Neural progenitor cell (in vitro differentiated cells): ENCODE data around the gene PNMA6A. TPM values are rescaled to one million over a fixed set of nuclear protein-coding genes. Genes with fewer than 3 reads are reported as not detected.
"Not testable (repeated sequence)": the region's sequence is repeated elsewhere in the genome, so short reads cannot be mapped to it uniquely, and the experiment has no call there.

Experiments
- DNase-seq: peaks from one replicate; pipeline ENCODE4 v3.0.0-alpha.2; 2016; ENCODE audit warnings: low spot score
- H2AFZ ChIP-seq: fragments of 200-600 bp; sonication (generic); replicated peaks from 2 replicates; pipeline ENCODE4 v1.6.1; 2016; ENCODE audit warnings: antibody characterized with exemption
- H3F3A ChIP-seq: fragments of 200-600 bp; sonication (generic); 2 replicates; pipeline ENCODE4 v1.6.1; 2016; ENCODE audit warnings: antibody characterized with exemption, low read depth
- H3K27ac ChIP-seq: fragments of 200-600 bp; sonication (generic); 2 replicates; pipeline ENCODE4 v1.5.1; 2016; ENCODE audit warnings: mild to moderate bottlenecking
- H3K27me3 ChIP-seq: fragments of 200-600 bp; sonication (generic); 2 replicates; pipeline ENCODE4 v1.6.1; 2016; ENCODE audit warnings: mild to moderate bottlenecking, moderate library complexity
- H3K36me3 ChIP-seq: fragments of 200-600 bp; sonication (generic); 2 replicates; pipeline ENCODE4 v1.5.1; 2016
- H3K4me1 ChIP-seq: fragments of 200-600 bp; sonication (generic); 2 replicates; pipeline ENCODE4 v1.6.1; 2016; ENCODE audit warnings: mixed run types
- H3K4me2 ChIP-seq: fragments of 200-600 bp; sonication (generic); 2 replicates; pipeline ENCODE4 v1.6.1; 2016
- H3K4me3 ChIP-seq: fragments of 200-600 bp; sonication (generic); 2 replicates; pipeline ENCODE4 v1.5.1; 2016
- H3K79me2 ChIP-seq: fragments of 200-600 bp; sonication (generic); 2 replicates; pipeline ENCODE4 v1.6.1; 2016; ENCODE audit warnings: low read depth
- H3K9ac ChIP-seq: fragments of 200-600 bp; sonication (generic); 2 replicates; pipeline ENCODE4 v1.6.1; 2016
- H3K9me3 ChIP-seq: fragments of 200-600 bp; sonication (generic); 2 replicates; pipeline ENCODE4 v1.5.1; 2016; ENCODE audit warnings: low read depth
- H4K20me1 ChIP-seq: fragments of 200-600 bp; sonication (generic); 2 replicates; pipeline ENCODE4 v1.6.1; 2016; ENCODE audit warnings: low read depth
- H3K27ac Mint-ChIP-seq: 3 replicates; pipeline ENCODE4 v1.8.0; 2021; ENCODE audit warnings: mixed read lengths
- H3K27me3 Mint-ChIP-seq: 2 replicates; pipeline ENCODE4 v1.8.0; 2022; ENCODE audit warnings: low read depth, mild to moderate bottlenecking, inconsistent platforms, moderate library complexity, mixed read lengths; ENCODE audit not compliant: insufficient read depth
- H3K36me3 Mint-ChIP-seq: 3 replicates; pipeline ENCODE4 v1.8.0; 2021; ENCODE audit warnings: mixed read lengths
- H3K4me1 Mint-ChIP-seq: 3 replicates; pipeline ENCODE4 v1.8.0; 2021; ENCODE audit warnings: mixed read lengths
- H3K4me3 Mint-ChIP-seq: 3 replicates; pipeline ENCODE4 v1.8.0; 2021; ENCODE audit warnings: mild to moderate bottlenecking, moderate library complexity, mixed read lengths
- H3K9me3 Mint-ChIP-seq: 3 replicates; pipeline ENCODE4 v1.8.0; 2020; ENCODE audit warnings: mixed read lengths
- EZH2 ChIP-seq: fragments of 200-600 bp; sonication (generic); IDR thresholded peaks from 2 replicates; pipeline ENCODE4 v1.6.1; 2017; ENCODE audit warnings: antibody characterized with exemption, mild to moderate bottlenecking, moderate library complexity
- total RNA-seq: library from RNA; depleted of rRNA; stranded (reverse); fragments of >200 nt; gene quantifications from 2 replicates; pipeline ENCODE4 v1.2.3, GENCODE V29; 2015; ENCODE audit warnings: low replicate concordance

The PNMA6A gene
- total RNA-seq, 1 donor from 2014 or later, result 0.64 TPM

DNA sequence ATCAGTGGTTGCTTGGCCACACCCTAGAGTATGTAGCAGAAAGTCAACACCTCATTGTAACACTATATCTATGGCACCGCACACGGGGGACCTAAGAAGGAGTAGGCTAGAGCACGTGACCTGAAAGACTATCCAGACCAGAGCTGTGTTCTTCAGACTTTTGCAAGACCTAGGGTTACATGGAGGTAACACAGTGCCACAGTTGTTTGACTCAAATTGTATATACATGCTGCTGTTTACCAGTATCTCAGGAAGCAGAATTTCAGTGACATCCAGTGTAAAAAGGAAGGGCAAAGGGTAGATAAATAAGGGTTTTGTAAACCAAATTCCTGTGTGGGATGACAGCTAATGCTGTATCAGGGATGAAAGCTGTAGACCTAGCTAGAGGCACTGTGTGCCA, 30.2 kb downstream of the PNMA6A start:
- no peaks in the 10 kb centered on the region for H3K9me3 ChIP-seq
- H3K27ac ChIP-seq, result no peak overlapping the region

DNA sequence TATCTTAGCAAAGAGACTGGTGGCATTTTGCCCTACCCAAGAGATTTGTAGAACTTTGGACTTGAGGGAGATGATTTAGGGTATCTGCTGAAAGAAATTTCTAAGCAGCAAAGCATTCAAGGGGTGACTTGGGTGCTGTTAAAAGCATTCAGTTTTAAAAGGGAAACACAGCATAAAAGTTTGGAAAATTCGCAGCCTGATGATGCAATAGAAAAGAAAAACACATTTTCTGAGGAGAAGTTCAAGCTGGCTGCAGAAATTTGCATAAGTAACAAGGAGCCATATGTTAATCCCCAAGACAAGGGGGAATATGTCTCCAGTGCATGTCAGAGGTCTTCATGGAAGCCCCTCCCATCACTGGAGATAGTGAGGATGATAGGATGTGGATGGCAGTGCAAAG, 32.7 kb downstream of the PNMA6A start:
- not testable (repeated sequence) for H3K27ac ChIP-seq, H3K4me2 ChIP-seq, H3K4me1 Mint-ChIP-seq, H3F3A ChIP-seq, H3K4me3 Mint-ChIP-seq, H3K79me2 ChIP-seq, H3K27me3 ChIP-seq, H3K27ac Mint-ChIP-seq, H3K36me3 ChIP-seq, DNase-seq, H3K9me3 ChIP-seq, H3K4me3 ChIP-seq, H3K4me1 ChIP-seq, H3K36me3 Mint-ChIP-seq, H3K9ac ChIP-seq, H4K20me1 ChIP-seq, H2AFZ ChIP-seq
- Mint-ChIP-seq H3K27me3 (peaks cover 13% of the 10 kb centered on the region), H3K9me3 (peaks cover 32% of the 10 kb centered on the region)

More for the DNA sequence above, 30.2 kb downstream of the PNMA6A start:
- no peak overlapping the region for H2AFZ ChIP-seq
- H3K36me3 ChIP-seq, result no peaks in the 10 kb centered on the region
- peaks cover 32% of the 10 kb centered on the region for H3K9me3 Mint-ChIP-seq
- no peaks in the 10 kb centered on the region for H3K79me2 ChIP-seq
- H3F3A ChIP-seq, result no peaks in the 10 kb centered on the region
- DNase-seq, result no peak
- H3K36me3 Mint-ChIP-seq, result no peaks in the 10 kb centered on the region
- no peaks in the 10 kb centered on the region for H4K20me1 ChIP-seq
- H3K4me1 ChIP-seq, result no peaks in the 10 kb centered on the region
- H3K4me1 Mint-ChIP-seq, result peaks cover 3% of the 10 kb centered on the region
- H3K4me2 ChIP-seq, result no peak overlapping the region
- no peak for TF ChIP-seq EZH2
- peaks cover 13% of the 10 kb centered on the region for H3K27me3 Mint-ChIP-seq
- no peaks in the 10 kb centered on the region for H3K27me3 ChIP-seq
- no peak overlapping the region for H3K4me3 ChIP-seq
- H3K27ac Mint-ChIP-seq, result no peak overlapping the region
- no peak overlapping the region for H3K9ac ChIP-seq
- no peak overlapping the region for H3K4me3 Mint-ChIP-seq

DNA sequence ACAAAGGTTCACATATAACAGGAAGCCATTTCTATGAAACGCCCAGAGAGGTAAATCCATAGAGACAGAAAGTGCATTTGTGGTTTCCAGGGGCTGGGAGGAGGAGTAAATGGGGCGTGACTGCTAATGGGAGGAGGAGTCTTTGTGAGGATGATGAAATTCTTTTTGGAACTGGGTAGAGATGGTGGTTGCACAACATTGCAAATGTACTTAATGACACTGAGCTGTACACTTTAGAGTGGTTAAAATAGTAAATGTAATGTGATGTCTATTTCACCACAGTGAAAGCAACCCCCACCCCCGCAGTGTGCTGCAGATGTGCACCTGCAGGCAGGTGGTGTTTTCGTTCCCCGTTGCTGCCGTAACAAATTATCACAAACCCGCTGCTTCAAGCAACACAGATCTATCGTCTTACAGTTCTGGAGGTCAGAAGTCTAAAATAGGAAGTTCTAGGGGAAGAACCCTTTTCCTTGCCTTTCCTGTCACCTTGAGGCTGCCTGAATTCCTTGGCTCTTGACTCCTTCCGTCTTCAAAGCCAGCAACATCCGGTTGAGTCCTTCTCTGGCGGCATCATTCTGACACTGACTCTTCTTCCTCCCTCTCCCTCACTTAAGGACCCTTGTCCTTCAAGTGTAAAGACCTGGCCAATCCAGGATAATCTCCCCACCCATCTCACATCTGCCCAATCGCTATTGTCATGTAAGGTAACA, 34.0 kb downstream of the PNMA6A start:
- H3F3A ChIP-seq, H3K4me3 ChIP-seq, DNase-seq, H3K4me1 ChIP-seq, H3K9ac ChIP-seq, H3K4me2 ChIP-seq, H3K36me3 Mint-ChIP-seq, H3K27me3 ChIP-seq, H4K20me1 ChIP-seq, H3K27ac Mint-ChIP-seq, H3K27me3 Mint-ChIP-seq, H3K36me3 ChIP-seq, H3K4me1 Mint-ChIP-seq, H3K4me3 Mint-ChIP-seq, H3K27ac ChIP-seq, H3K9me3 ChIP-seq, H3K79me2 ChIP-seq, H2AFZ ChIP-seq: not testable (repeated sequence)
- H3K9me3 Mint-ChIP-seq, result peaks cover 23% of the 10 kb centered on the region

DNA sequence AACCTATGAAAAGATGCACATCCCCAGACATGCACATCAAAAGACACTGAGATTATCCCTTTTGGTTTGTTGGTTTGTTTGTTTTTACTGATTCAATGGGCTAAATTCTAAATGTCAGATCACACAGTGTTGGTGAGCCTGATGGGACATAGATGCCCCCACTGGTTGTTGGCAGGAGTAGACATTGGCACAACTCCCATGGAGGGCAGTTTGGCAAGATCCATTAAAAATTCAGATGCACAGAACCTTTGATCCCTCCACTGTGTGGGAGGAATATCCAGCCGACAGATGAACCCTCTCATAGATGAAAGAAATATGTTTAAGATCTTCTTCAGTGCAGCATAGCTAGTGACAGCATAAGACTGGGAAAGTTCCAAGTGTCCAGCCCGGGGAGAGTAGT, 38.5 kb downstream of the PNMA6A start:
- not testable (repeated sequence) for DNase-seq, H2AFZ ChIP-seq, H3K27ac ChIP-seq, H3K4me3 ChIP-seq, H3K9me3 ChIP-seq, H3K4me3 Mint-ChIP-seq, H3K27ac Mint-ChIP-seq, H3K36me3 ChIP-seq, H3K27me3 Mint-ChIP-seq, H3K4me1 ChIP-seq, H3K9me3 Mint-ChIP-seq, H3K36me3 Mint-ChIP-seq, H3K9ac ChIP-seq, H3K79me2 ChIP-seq, H3K4me1 Mint-ChIP-seq, H3F3A ChIP-seq, H3K4me2 ChIP-seq, H4K20me1 ChIP-seq, H3K27me3 ChIP-seq

DNA sequence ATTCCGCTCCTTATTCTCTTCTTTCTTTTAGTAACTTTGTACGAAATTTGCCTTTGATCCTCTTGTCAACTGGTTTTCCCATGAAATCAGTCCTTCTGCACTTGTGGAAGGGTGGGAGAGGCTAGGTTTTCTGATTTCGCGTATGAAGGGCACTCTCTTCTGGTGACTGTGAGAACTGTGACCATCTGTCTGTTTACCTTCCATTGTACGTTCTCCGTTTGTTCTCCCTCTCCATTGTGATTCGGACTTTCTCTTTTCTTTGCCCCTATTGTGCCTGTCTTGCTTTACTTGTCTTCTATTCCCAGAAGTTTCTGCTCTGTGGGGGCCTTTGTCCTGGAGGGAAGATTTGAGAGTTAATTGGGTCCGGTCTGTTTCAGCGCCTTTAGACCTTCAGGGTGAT, 41.6 kb downstream of the PNMA6A start:
- H3K27ac ChIP-seq, H3K36me3 ChIP-seq, H3K4me1 ChIP-seq, H3K4me3 ChIP-seq, H3K36me3 Mint-ChIP-seq, H3K9ac ChIP-seq, DNase-seq, H4K20me1 ChIP-seq, H3K9me3 Mint-ChIP-seq, H3K27me3 ChIP-seq, H3K9me3 ChIP-seq, H2AFZ ChIP-seq, H3K4me3 Mint-ChIP-seq, H3K27ac Mint-ChIP-seq, H3K4me1 Mint-ChIP-seq, H3K79me2 ChIP-seq, H3K27me3 Mint-ChIP-seq, H3F3A ChIP-seq, H3K4me2 ChIP-seq: not testable (repeated sequence)

DNA sequence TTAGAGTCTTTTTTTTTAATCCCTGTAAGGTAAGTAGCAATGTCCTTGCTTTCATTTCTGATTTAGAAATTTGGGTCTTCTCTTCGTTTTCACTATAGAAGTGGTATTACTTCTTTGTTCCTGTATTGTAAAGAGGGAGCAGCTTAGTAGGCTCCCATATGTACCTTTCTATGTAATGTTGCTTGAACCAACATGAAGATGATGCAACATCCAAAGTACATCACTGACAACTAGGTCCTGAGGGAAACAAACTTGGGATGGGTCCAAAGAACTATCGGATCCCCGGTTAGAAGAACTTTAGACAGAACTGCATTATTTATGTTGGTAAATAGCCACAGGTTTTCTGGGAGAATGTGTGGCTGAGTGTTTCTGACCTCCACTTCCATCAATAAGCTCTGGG, 45.5 kb downstream of the PNMA6A start:
- H3F3A ChIP-seq, H3K27ac Mint-ChIP-seq, H3K4me3 Mint-ChIP-seq: not testable (repeated sequence)

DNA sequence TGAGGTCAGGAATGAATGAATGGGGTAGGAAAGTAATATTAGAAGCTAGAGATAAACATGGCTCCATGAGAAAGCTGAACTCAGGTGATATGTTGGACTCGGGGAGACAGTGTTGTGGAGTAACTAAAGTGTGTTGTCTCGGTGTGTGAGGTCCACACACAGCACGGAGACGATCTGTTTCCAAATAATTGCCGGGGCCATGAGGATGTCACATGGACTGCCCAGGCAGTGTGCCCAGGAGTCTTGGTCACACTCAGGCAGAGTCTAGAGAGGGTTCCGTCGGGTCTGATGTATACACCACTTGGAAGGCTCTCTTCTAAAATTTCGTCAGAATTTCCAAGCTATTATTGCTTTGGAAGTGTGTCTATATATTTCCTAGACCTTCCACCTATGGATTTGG, 48.0 kb downstream of the PNMA6A start:
- H3K36me3 ChIP-seq, H3K36me3 Mint-ChIP-seq, DNase-seq, H3K4me3 Mint-ChIP-seq, H3K79me2 ChIP-seq, H3K9me3 ChIP-seq, H3F3A ChIP-seq, H3K9me3 Mint-ChIP-seq, H3K4me1 ChIP-seq, H4K20me1 ChIP-seq, H3K4me1 Mint-ChIP-seq, H3K27me3 Mint-ChIP-seq, H3K4me2 ChIP-seq, H3K4me3 ChIP-seq, H3K27ac ChIP-seq, H3K27ac Mint-ChIP-seq, H2AFZ ChIP-seq, H3K27me3 ChIP-seq, H3K9ac ChIP-seq: not testable (repeated sequence)

More for the DNA sequence above, 45.5 kb downstream of the PNMA6A start:
- H3K36me3 ChIP-seq, H3K27me3 ChIP-seq, DNase-seq, H3K9ac ChIP-seq, H3K4me1 ChIP-seq, H3K36me3 Mint-ChIP-seq, H3K4me2 ChIP-seq, H3K79me2 ChIP-seq, H3K9me3 Mint-ChIP-seq, H3K4me1 Mint-ChIP-seq, H3K9me3 ChIP-seq, H3K27me3 Mint-ChIP-seq, H3K27ac ChIP-seq, H3K4me3 ChIP-seq, H2AFZ ChIP-seq, H4K20me1 ChIP-seq: not testable (repeated sequence)

DNA sequence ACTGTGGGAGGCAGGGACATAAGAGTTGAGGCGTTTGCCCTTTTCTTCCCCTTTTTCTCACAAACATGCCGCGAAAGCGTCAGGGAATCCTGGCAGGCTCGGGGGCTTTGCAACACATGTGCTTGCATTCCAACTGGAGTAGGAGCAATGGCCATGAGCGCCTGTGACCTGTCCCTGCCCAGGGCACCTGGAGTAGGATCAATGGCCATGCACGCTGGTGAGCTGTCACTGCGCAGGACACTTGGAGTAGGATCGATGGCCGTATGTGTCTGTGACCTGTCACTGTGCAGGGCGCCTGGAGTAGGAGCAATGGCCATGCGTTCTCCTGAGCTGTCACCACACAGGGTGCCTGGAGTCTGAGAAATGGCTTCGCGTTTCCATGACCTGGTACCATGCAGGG, 51.2 kb downstream of the PNMA6A start:
- H3K4me1 ChIP-seq, H3K36me3 Mint-ChIP-seq, H3K27ac ChIP-seq, H3K36me3 ChIP-seq, H3K4me2 ChIP-seq, H3K27me3 ChIP-seq, DNase-seq, H4K20me1 ChIP-seq, H3K4me3 Mint-ChIP-seq, H3K9me3 Mint-ChIP-seq, H3F3A ChIP-seq, H3K79me2 ChIP-seq, H2AFZ ChIP-seq, H3K9me3 ChIP-seq, H3K4me1 Mint-ChIP-seq, H3K9ac ChIP-seq, H3K27me3 Mint-ChIP-seq, H3K27ac Mint-ChIP-seq, H3K4me3 ChIP-seq: not testable (repeated sequence)
